GM21529 (cell line): ENCODE data around the gene MORN4.

Source experiments
- ATAC-seq: cut with Tn5 transposase; IDR thresholded peaks from one replicate; pipeline ENCODE4 v1.9.1; 2021; ENCODE audit not compliant: unreplicated experiment

MORN4 gene

GRCh38 chr10:97575127-97575668, 58.1 kb downstream of the MORN4 start:
- ATAC-seq: no peak

GRCh38 chr10:97574374-97575126, 58.8 kb downstream of the MORN4 start:
- ATAC-seq: no peak

- ATAC-seq: no peak
These were observed 59.6 kb downstream of the MORN4 start for GRCh38 chr10:97573672-97574071.

GRCh38 chr10:97573021-97573420, 60.3 kb downstream of the MORN4 start:
- ATAC-seq: no peak

GRCh38 chr10:97572214-97572989, 60.9 kb downstream of the MORN4 start, which contains the start of gene ANKRD2:
Gene ANKRD2 (plus strand): TSS chr10:97572779. CDS start chr10:97572789, 10 bp downstream.
- peak; percentile 62 for ATAC-seq

- ATAC-seq: no peak
These were observed 61.7 kb downstream of the MORN4 start for GRCh38 chr10:97571622-97572021.

GRCh38 chr10:97570789-97571471, 62.4 kb downstream of the MORN4 start:
- ATAC-seq: no peak

GRCh38 chr10:97570146-97570788, 63.0 kb downstream of the MORN4 start:
- no peak for ATAC-seq

- ATAC-seq: no peak
These were observed 65.4 kb downstream of the MORN4 start for GRCh38 chr10:97567891-97568290.

GRCh38 chr10:97566336-97566996, 66.8 kb downstream of the MORN4 start:
- no peak for ATAC-seq

GRCh38 chr10:97564776-97565175, 68.5 kb downstream of the MORN4 start:
- no peak for ATAC-seq
